GM18502 (cell line): Measurements from ENCODE around the gene JUP.

Experiments
- ATAC-seq: cut with Tn5 transposase; IDR thresholded peaks from one replicate; pipeline ENCODE4 v1.9.1; 2021; ENCODE audit warnings: mild to moderate bottlenecking; ENCODE audit not compliant: unreplicated experiment, poor library complexity

Gene JUP

GRCh38 chr17:41762391-41762790 lies 24.1 kb downstream of the JUP start:
- ATAC-seq = no peak

GRCh38 chr17:41760878-41761277 lies 25.6 kb downstream of the JUP start:
- ATAC-seq = no peak

- ATAC-seq = no peak
These were observed 27.9 kb downstream of the JUP start for GRCh38 chr17:41758601-41759000.

GRCh38 chr17:41754066-41754465 lies 32.4 kb downstream of the JUP start:
- ATAC-seq = no peak

GRCh38 chr17:41751288-41751687 lies 35.2 kb downstream of the JUP start:
- ATAC-seq = no peak

GRCh38 chr17:41750862-41751261 lies 35.6 kb downstream of the JUP start:
- no peak for ATAC-seq

GRCh38 chr17:41748275-41748674 lies 38.2 kb downstream of the JUP start:
- no peak for ATAC-seq

- ATAC-seq = no peak
These were observed 44.8 kb downstream of the JUP start for GRCh38 chr17:41741709-41742108.

GRCh38 chr17:41740506-41740905 lies 46.0 kb downstream of the JUP start:
- ATAC-seq = no peak

- ATAC-seq = no peak
These were observed 46.7 kb downstream of the JUP start for GRCh38 chr17:41739661-41740352.

GRCh38 chr17:41738801-41739112 lies 47.8 kb downstream of the JUP start:
- ATAC-seq = no peak

- no peak for ATAC-seq
These were observed 48.3 kb downstream of the JUP start for GRCh38 chr17:41738077-41738800.

GRCh38 chr17:41737680-41738023 lies 48.9 kb downstream of the JUP start:
- no peak for ATAC-seq

- no peak for ATAC-seq
These were observed 49.4 kb downstream of the JUP start for GRCh38 chr17:41736983-41737679.

GRCh38 chr17:41735744-41736143 lies 50.8 kb downstream of the JUP start:
- ATAC-seq = no peak

- no peak for ATAC-seq
These were observed 51.6 kb downstream of the JUP start for GRCh38 chr17:41734949-41735313.

- ATAC-seq = no peak
These were observed 52.2 kb downstream of the JUP start, which contains the start of gene HAP1 for GRCh38 chr17:41734139-41734948. Gene HAP1 (minus strand): TSS chr17:41734643. CDS start chr17:41734634, 9 bp downstream.

GRCh38 chr17:41733348-41734138 lies 53.0 kb downstream of the JUP start:
- no peak for ATAC-seq

GRCh38 chr17:41731836-41732235 lies 54.7 kb downstream of the JUP start:
- ATAC-seq = no peak

- ATAC-seq = no peak
These were observed 56.0 kb downstream of the JUP start for GRCh38 chr17:41730479-41730878.
